ENCODE results near the gene NPC1L1. TPM values are rescaled to one million over a fixed set of nuclear protein-coding genes. Genes with fewer than 3 reads are reported as not detected.

Gene NPC1L1
- total and polyA plus RNA-seq, 9 donors = 0.05 to 0.28 (median 0.22) TPM

GRCh38 chr7:44583146-44583865, 42.2 kb upstream of the NPC1L1 start:
- intact Hi-C loops (cut with DNase I) = loop anchor here in 2 of 4 donors (5.0 to 10.0 kb wide), 2 partner anchors 171 to 264 kb away; partner anchors contain the start of gene H2AZ2 (in 1 of the 2)
- TF ChIP-seq CTCF (IDR thresholded peaks at IDR 0.05) = no peak
- no peak for TF ChIP-seq POLR2A (IDR thresholded peaks at IDR 0.05)
- TF ChIP-seq EP300 (IDR thresholded peaks at IDR 0.05) = no peak
- no peak for DNase-seq
- H3K4me3 ChIP-seq = peak overlapping the region; percentile 99
- no peaks in the 10 kb centered on the region for H3K9me3 ChIP-seq
- no peaks in the 10 kb centered on the region for H3K36me3 ChIP-seq
- H3K27me3 ChIP-seq = no peaks in the 10 kb centered on the region
- WGBS, 3 donors = 85 to 86% (median 86%) methylated on average over 13 of the region's 13 CpGs
- peaks cover 7% of the 10 kb centered on the region for H3K4me1 ChIP-seq (ENCODE audit: insufficient read depth)
- peak overlapping the region in 1 of 2 donors; percentile 98 for H3K27ac ChIP-seq

- Histone ChIP-seq H3K36me3 (no peaks in the 10 kb centered on the region), H3K9me3 (no peaks in the 10 kb centered on the region), H3K27ac (peak within 1 kb of the TSS; percentile 85 to 98), H3K27me3 (no peaks in the 10 kb centered on the region), H3K4me1 (ENCODE audit: insufficient read depth) (peaks cover 7% of the 10 kb centered on the region), H3K4me3 (peak within 1 kb of the TSS; percentile 99)
- intact Hi-C loops (cut with DNase I) = loop anchor here in 2 of 4 donors (5.0 to 10.0 kb wide), 2 partner anchors 173 to 265 kb away; partner anchors contain the start of gene H2AZ2 (in 1 of the 2)
- WGBS, 3 donors = 0% methylated on average over 42 to 71 of the region's 71 CpGs
- TF ChIP-seq EP300 (IDR thresholded peaks at IDR 0.05) (no peak), CTCF (IDR thresholded peaks at IDR 0.05) (no peak), POLR2A (IDR thresholded peaks at IDR 0.05) (peak; percentile 70)
- peak; percentile 100 for DNase-seq
These were observed 40.9 kb upstream of the NPC1L1 start, which contains the start of gene TMED4 for GRCh38 chr7:44581879-44582603. TSS of gene TMED4 (minus strand) at chr7:44582231. CDS start at chr7:44582206, 25 bp downstream.

DNA sequence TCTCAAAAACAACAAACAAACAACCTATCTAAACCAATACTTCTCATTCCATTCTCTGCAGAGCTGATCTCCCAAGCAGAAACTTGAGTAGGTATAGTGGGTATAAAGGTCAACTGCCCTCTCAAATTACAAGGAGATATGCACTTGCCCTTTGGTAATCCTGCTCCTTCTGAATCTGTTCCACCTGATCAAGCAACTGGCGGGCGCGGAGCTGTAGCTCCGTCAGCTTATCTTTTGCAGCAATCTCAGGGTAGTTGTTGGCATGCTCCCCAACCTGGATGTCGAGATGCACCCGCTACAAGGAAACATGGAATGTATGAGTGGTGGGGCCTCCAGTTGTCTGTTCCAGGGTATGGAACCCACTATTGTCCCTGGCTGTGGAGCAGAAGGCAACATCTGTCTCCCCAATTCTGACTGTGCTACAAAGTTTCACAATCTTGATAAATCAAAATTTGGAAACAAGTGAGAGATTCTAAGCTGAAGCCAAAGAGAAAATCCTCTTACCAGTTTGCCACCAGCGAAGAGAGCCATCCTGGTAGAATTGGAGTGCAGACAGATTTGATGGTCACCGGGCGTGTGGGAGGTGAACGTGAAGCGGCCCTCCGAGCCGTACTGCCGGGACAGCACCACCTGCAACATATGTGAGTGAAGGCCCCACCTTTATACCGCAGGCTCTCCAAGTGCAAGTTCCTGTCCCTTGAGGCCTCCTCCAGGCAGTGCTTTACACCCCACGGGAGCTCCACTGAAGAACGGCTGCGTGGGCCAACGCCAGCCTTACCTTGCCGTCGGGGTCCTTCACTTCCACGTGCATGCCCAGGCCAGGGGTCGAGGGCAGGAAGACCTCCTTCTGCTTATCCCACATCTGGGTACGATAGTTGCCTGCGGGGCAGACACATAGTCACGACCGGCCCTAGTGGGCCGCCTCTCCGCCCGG, 40.1 kb upstream of the NPC1L1 start:
- DNase-seq = peak in 1 of 5 donors; percentile 32
- H3K36me3 ChIP-seq = no peaks in the 10 kb centered on the region
- H3K9me3 ChIP-seq = no peaks in the 10 kb centered on the region
- intact Hi-C loops (cut with DNase I) = loop anchor here in 2 of 4 donors (5.0 to 10.0 kb wide), 2 partner anchors 174 to 266 kb away; partner anchors contain the start of gene H2AZ2 (in 1 of the 2)
- H3K4me1 ChIP-seq (ENCODE audit: insufficient read depth) = peaks cover 7% of the 10 kb centered on the region
- peak overlapping the region; percentile 99 for H3K4me3 ChIP-seq
- no peak for TF ChIP-seq CTCF (IDR thresholded peaks at IDR 0.05)
- no peak for TF ChIP-seq EP300 (IDR thresholded peaks at IDR 0.05)
- TF ChIP-seq POLR2A (IDR thresholded peaks at IDR 0.05) = no peak
- 14 to 17% (median 15%) methylated on average over 30 of the region's 30 CpGs for WGBS, 3 donors
- H3K27ac ChIP-seq = peak overlapping the region; percentile 85 to 98
- no peaks in the 10 kb centered on the region for H3K27me3 ChIP-seq

DNA sequence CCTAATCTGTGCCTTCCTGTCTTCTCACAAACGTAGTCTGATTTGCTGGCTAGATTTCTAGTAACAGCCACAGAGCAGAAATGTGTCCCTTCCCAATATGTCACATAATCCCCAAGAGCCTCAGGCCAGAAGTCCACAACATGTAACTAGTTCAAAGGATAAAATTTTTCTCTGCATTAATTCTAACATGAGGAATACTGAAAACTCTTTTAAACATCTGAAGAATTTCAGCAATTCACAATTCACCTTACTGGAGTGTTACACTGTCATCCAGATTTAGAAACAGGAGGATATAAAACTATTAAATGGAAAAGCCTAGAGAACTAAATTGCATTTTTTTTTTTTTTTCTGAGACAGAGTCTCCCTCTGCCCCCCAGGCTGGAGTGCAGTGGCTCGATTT, 35.1 kb upstream of the NPC1L1 start:
- peaks cover 10% of the 10 kb centered on the region for H3K4me1 ChIP-seq (ENCODE audit: insufficient read depth)
- WGBS, 3 donors = 71 to 76% (median 71%) methylated on average over 2 of the region's 2 CpGs
- no peak for DNase-seq
- intact Hi-C loops (cut with DNase I) = no loop called here
- H3K27me3 ChIP-seq = no peaks in the 10 kb centered on the region
- H3K9me3 ChIP-seq = no peaks in the 10 kb centered on the region
- TF ChIP-seq CTCF (IDR thresholded peaks at IDR 0.05) (no peak), POLR2A (IDR thresholded peaks at IDR 0.05) (no peak), EP300 (IDR thresholded peaks at IDR 0.05) (no peak)
- H3K27ac ChIP-seq = no peak overlapping the region
- no peak overlapping the region for H3K4me3 ChIP-seq
- H3K36me3 ChIP-seq = no peaks in the 10 kb centered on the region

All from ovary (tissue), 9 donors.